Measurements from ENCODE around the gene FTO. TPM values are rescaled to one million over a fixed set of nuclear protein-coding genes. Genes with fewer than 3 reads are reported as not detected.
"Not testable (repeated sequence)": the region's sequence is repeated elsewhere in the genome, so short reads cannot be mapped to it uniquely, and the experiment has no call there.

Gene FTO
- total RNA-seq, 4 donors from 2014 or later = 21.3 to 50.5 (median 40.8) TPM

- Histone ChIP-seq H3K27me3 (no peaks in the 10 kb centered on the region), H3K4me1 (no peaks in the 10 kb centered on the region), H3K36me3 (no peaks in the 10 kb centered on the region), H3K4me3 (no peak overlapping the region), H3K9me3 (no peaks in the 10 kb centered on the region), H3K27ac (no peak overlapping the region)
- intact Hi-C loops (cut with DNase I; ENCODE audit: low total_unique reads) (no loop called here), in situ Hi-C loops (cut with MboI; ENCODE audit: low pct_ligation_motif_present in 1 of 4, low pct_unique_long_range_greater_than_20kb in 1 of 4, low sequenced_read_pairs in 3 of 4) (no loop called here)
- 86 to 91% methylated on average over 5 of the region's 5 CpGs for WGBS, 2 donors (ENCODE audit: low coverage in 1 of 2)
- no peak for DNase-seq
- TF ChIP-seq POLR2A (IDR thresholded peaks at IDR 0.05) (no peak), CTCF (IDR thresholded peaks at IDR 0.05) (no peak), POLR2AphosphoS5 (IDR thresholded peaks at IDR 0.05) (no peak), EP300 (IDR thresholded peaks at IDR 0.05; ENCODE audit: low read depth) (no peak)
Measured at GRCh38 chr16:53693320-53693719, 10.6 kb upstream of the FTO start.

GRCh38 chr16:53695070-53695469 lies 8.9 kb upstream of the FTO start:
- Histone ChIP-seq H3K4me1 (no peaks in the 10 kb centered on the region), H3K27ac (no peak overlapping the region), H3K27me3 (no peaks in the 10 kb centered on the region), H3K9me3 (no peaks in the 10 kb centered on the region), H3K36me3 (no peaks in the 10 kb centered on the region), H3K4me3 (no peak overlapping the region)
- intact Hi-C loops (cut with DNase I; ENCODE audit: low total_unique reads) (no loop called here), in situ Hi-C loops (cut with MboI; ENCODE audit: low pct_ligation_motif_present in 1 of 4, low pct_unique_long_range_greater_than_20kb in 1 of 4, low sequenced_read_pairs in 3 of 4) (no loop called here)
- no peak for TF ChIP-seq POLR2A (IDR thresholded peaks at IDR 0.05)
- no peak for TF ChIP-seq POLR2AphosphoS5 (IDR thresholded peaks at IDR 0.05)
- no peak for TF ChIP-seq CTCF (IDR thresholded peaks at IDR 0.05)
- no peak for TF ChIP-seq EP300 (IDR thresholded peaks at IDR 0.05; ENCODE audit: low read depth)
- WGBS, 2 donors (ENCODE audit: low coverage in 1 of 2) = 83 to 100% methylated on average over 1 of the region's 1 CpG
- DNase-seq = no peak

- intact Hi-C loops (cut with DNase I; ENCODE audit: low total_unique reads); H3K27me3 ChIP-seq; H3K4me1 ChIP-seq; H3K27ac ChIP-seq; in situ Hi-C loops (cut with MboI; ENCODE audit: low pct_ligation_motif_present in 1 of 4, low pct_unique_long_range_greater_than_20kb in 1 of 4, low sequenced_read_pairs in 3 of 4); H3K36me3 ChIP-seq; DNase-seq; H3K4me3 ChIP-seq; H3K9me3 ChIP-seq: not testable (repeated sequence)
- no CpG with 5 or more reads among the region's 31 CpGs for WGBS, 2 donors (ENCODE audit: low coverage in 1 of 2)
Measured at GRCh38 chr16:53698271-53698670, 5.7 kb upstream of the FTO start.

GRCh38 chr16:53704445-53704813 lies 473 bp downstream of the FTO start:
- intact Hi-C loops (cut with DNase I; ENCODE audit: low total_unique reads) = no loop called here
- no peak for DNase-seq
- Histone ChIP-seq H3K36me3 (no peaks in the 10 kb centered on the region), H3K9me3 (no peaks in the 10 kb centered on the region), H3K27me3 (no peaks in the 10 kb centered on the region), H3K27ac (peak overlapping the region; percentile 71 to 81 (median 78)), H3K4me1 (peaks cover 0 to 22% (median 15%) of the 10 kb centered on the region in 4 donors), H3K4me3 (peak overlapping the region; percentile 59 to 91 (median 78))
- in situ Hi-C loops (cut with MboI; ENCODE audit: low pct_ligation_motif_present in 1 of 4, low pct_unique_long_range_greater_than_20kb in 1 of 4, low sequenced_read_pairs in 3 of 4) = no loop called here
- WGBS, 2 donors (ENCODE audit: low coverage in 1 of 2) = 0 to 8% methylated on average over 2 to 6 of the region's 6 CpGs
- TF ChIP-seq POLR2A (IDR thresholded peaks at IDR 0.05) (no peak), POLR2AphosphoS5 (IDR thresholded peaks at IDR 0.05) (no peak), CTCF (IDR thresholded peaks at IDR 0.05) (no peak), EP300 (IDR thresholded peaks at IDR 0.05; ENCODE audit: low read depth) (no peak)

GRCh38 chr16:53707671-53708070 lies 3.7 kb downstream of the FTO start:
- H3K4me3 ChIP-seq = no peak overlapping the region
- peaks cover 0 to 29% (median 15%) of the 10 kb centered on the region in 4 donors for H3K4me1 ChIP-seq
- no peaks in the 10 kb centered on the region for H3K9me3 ChIP-seq
- in situ Hi-C loops (cut with MboI; ENCODE audit: low pct_ligation_motif_present in 1 of 4, low pct_unique_long_range_greater_than_20kb in 1 of 4, low sequenced_read_pairs in 3 of 4) = no loop called here
- no peaks in the 10 kb centered on the region for H3K27me3 ChIP-seq
- no peak for DNase-seq
- H3K27ac ChIP-seq = no peak overlapping the region
- intact Hi-C loops (cut with DNase I; ENCODE audit: low total_unique reads) = no loop called here
- WGBS, 2 donors (ENCODE audit: low coverage in 1 of 2) = 67 to 78% methylated on average over 3 of the region's 3 CpGs
- TF ChIP-seq POLR2A (IDR thresholded peaks at IDR 0.05) (no peak), CTCF (IDR thresholded peaks at IDR 0.05) (no peak), POLR2AphosphoS5 (IDR thresholded peaks at IDR 0.05) (no peak), EP300 (IDR thresholded peaks at IDR 0.05; ENCODE audit: low read depth) (no peak)
- H3K36me3 ChIP-seq = no peaks in the 10 kb centered on the region
